Natural killer cell treated with Interleukin-12 subunit alpha and Interleukin-12 subunit beta and Interleukin-15 and Interleukin-18, amount 100 ng/mL, for 72 hours (primary cell): ENCODE results near the gene TMEM8B. TPM values are rescaled to one million over a fixed set of nuclear protein-coding genes. Genes with fewer than 3 reads are reported as not detected.
"Not testable (repeated sequence)": the region's sequence is repeated elsewhere in the genome, so short reads cannot be mapped to it uniquely, and the experiment has no call there.

Experiments used
- ATAC-seq, 2 donors: fragments of 150-1000 bp; cut with Tn5 transposase in 1 of 2; sonication (Bioruptor Pico), chemical (Tn5 transposase) in 1 of 2; 2 replicates each; pipeline ENCODE4 v1.10.0; 2021
- DNase-seq: peaks from one replicate; pipeline ENCODE4 v3.0.0; 2022; ENCODE audit warnings: low spot score
- H3K27ac Mint-ChIP-seq, 2 donors: 1 replicate in 1 of 2; 2 replicates in 1 of 2; pipeline ENCODE4 v1.8.0; 2022; ENCODE audit warnings: mixed read lengths in 2 of 2, mild to moderate bottlenecking in 1 of 2, moderate library complexity in 1 of 2
- H3K27me3 Mint-ChIP-seq, 2 donors: 1 replicate in 1 of 2; 2 replicates in 1 of 2; pipeline ENCODE4 v1.8.0; 2022; ENCODE audit warnings: mixed read lengths in 2 of 2
- H3K36me3 Mint-ChIP-seq: one replicate; pipeline ENCODE4 v1.8.0; 2022; ENCODE audit warnings: mixed read lengths
- H3K4me1 Mint-ChIP-seq, 2 donors: 1 replicate in 1 of 2; 2 replicates in 1 of 2; pipeline ENCODE4 v1.8.0; 2022; ENCODE audit warnings: low read depth in 2 of 2, mixed read lengths in 2 of 2, mild to moderate bottlenecking in 1 of 2
- H3K4me3 Mint-ChIP-seq: one replicate; pipeline ENCODE4 v1.8.0; 2022; ENCODE audit warnings: mixed read lengths
- H3K9me3 Mint-ChIP-seq: 2 replicates; pipeline ENCODE4 v1.8.0; 2022; ENCODE audit warnings: mixed read lengths
- total RNA-seq, 2 donors: library from RNA; stranded (reverse); gene quantifications; one replicate each; pipeline ENCODE4 v1.2.3, GENCODE V29; 2022

TMEM8B gene
- total RNA-seq, 2 donors from 2014 or later, result 1.8 TPM

- no peaks in the 10 kb centered on the region for H3K36me3 Mint-ChIP-seq
- no peaks in the 10 kb centered on the region for H3K4me1 Mint-ChIP-seq
- no peaks in the 10 kb centered on the region for H3K9me3 Mint-ChIP-seq
- DNase-seq (no peak), ATAC-seq (peak; percentile 26 to 40)
- no peak overlapping the region for H3K27ac Mint-ChIP-seq
- no peak overlapping the region for H3K4me3 Mint-ChIP-seq
- peaks cover 8 to 9% of the 10 kb centered on the region in 2 donors for H3K27me3 Mint-ChIP-seq
These were observed 76.2 kb downstream of the TMEM8B start for GRCh38 chr9:35905051-35905781.

- Mint-ChIP-seq H3K36me3 (no peaks in the 10 kb centered on the region), H3K4me3 (no peak within 1 kb of the TSS), H3K27me3 (peaks cover 2 to 6% of the 10 kb centered on the region in 2 donors), H3K9me3 (no peaks in the 10 kb centered on the region), H3K27ac (no peak within 1 kb of the TSS), H3K4me1 (peaks cover 4 to 5% of the 10 kb centered on the region in 2 donors)
- ATAC-seq, result no peak
- no peak for DNase-seq
These were observed 77.1 kb downstream of the TMEM8B start, which contains the start of gene HRCT1 for GRCh38 chr9:35905912-35906679. HRCT1 (plus strand) TSS chr9:35906202; CDS start chr9:35906288, 86 bp downstream.

GRCh38 chr9:35906923-35907699 is 78.1 kb downstream of the TMEM8B start:
- no peak for ATAC-seq
- Mint-ChIP-seq H3K36me3 (no peaks in the 10 kb centered on the region), H3K4me1 (peaks cover 4 to 7% of the 10 kb centered on the region in 2 donors), H3K27me3 (peaks cover 0 to 5% of the 10 kb centered on the region in 2 donors), H3K27ac (no peak overlapping the region), H3K4me3 (no peak overlapping the region), H3K9me3 (no peaks in the 10 kb centered on the region)
- DNase-seq, result no peak

DNA sequence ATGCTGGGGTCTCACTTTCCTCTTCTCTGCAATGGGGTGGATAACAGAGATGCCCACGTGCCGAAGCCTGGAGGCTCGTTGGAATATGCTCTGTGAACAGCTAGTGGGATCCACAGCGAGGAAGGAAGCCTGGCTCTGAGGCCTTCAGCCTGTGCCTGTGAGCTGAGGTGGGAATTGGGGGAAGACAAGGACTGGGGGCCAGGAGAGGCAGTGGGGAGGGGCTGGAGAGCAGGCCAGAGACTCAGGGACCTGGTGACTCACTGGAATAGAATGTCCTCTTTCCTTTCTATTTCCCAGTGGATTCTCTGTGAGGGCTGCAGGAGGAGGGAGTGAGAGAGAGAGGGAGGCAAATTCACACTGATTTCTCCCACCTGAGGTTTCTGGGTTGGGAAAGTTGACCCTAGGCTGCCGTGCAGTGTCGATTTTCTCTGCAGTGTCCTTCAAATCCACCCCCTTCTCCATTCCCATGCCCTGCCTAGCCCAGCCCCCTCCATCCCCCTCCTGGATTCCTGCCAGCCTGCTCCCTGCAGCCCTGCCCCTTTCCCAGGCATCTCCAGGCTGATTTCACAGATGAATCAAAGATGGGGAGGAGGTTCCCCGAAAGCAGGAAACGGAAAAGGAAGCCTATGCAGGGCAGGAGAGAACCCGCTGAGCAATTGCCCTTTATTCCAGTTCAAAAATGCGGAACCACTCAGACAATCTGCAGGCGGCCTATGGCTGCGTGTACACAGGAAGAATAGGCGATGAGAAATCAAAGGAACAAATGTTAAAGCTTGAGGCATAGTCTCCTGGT is 78.9 kb downstream of the TMEM8B start:
- Mint-ChIP-seq H3K27me3 (peaks cover 0 to 1% of the 10 kb centered on the region in 2 donors), H3K9me3 (no peaks in the 10 kb centered on the region), H3K27ac (no peak overlapping the region), H3K4me1 (peaks cover 4 to 7% of the 10 kb centered on the region in 2 donors), H3K4me3 (no peak overlapping the region), H3K36me3 (no peaks in the 10 kb centered on the region)
- no peak for DNase-seq
- ATAC-seq, result no peak

GRCh38 chr9:35908504-35909125 is 79.6 kb downstream of the TMEM8B start:
- no peak overlapping the region for H3K27ac Mint-ChIP-seq
- H3K27me3 Mint-ChIP-seq, result no peaks in the 10 kb centered on the region
- peaks cover 4 to 7% of the 10 kb centered on the region in 2 donors for H3K4me1 Mint-ChIP-seq
- no peak for DNase-seq
- H3K9me3 Mint-ChIP-seq, result no peaks in the 10 kb centered on the region
- H3K36me3 Mint-ChIP-seq, result no peaks in the 10 kb centered on the region
- ATAC-seq, result no peak
- no peak overlapping the region for H3K4me3 Mint-ChIP-seq

- H3K27me3 Mint-ChIP-seq, result no peaks in the 10 kb centered on the region
- no peak within 1 kb of the TSS for H3K4me3 Mint-ChIP-seq
- H3K9me3 Mint-ChIP-seq, result no peaks in the 10 kb centered on the region
- H3K4me1 Mint-ChIP-seq, result peaks cover 4 to 7% of the 10 kb centered on the region in 2 donors
- no peak for DNase-seq
- ATAC-seq, result no peak
- H3K27ac Mint-ChIP-seq, result no peak within 1 kb of the TSS
- no peaks in the 10 kb centered on the region for H3K36me3 Mint-ChIP-seq
These were observed 80.2 kb downstream of the TMEM8B start, which contains the start of gene SPAAR for GRCh38 chr9:35909274-35909673. SPAAR (plus strand) TSS chr9:35909490; CDS start chr9:35910464, 974 bp downstream.

- DNase-seq (no peak), ATAC-seq (no peak)
- no peaks in the 10 kb centered on the region for H3K9me3 Mint-ChIP-seq
- no peaks in the 10 kb centered on the region for H3K27me3 Mint-ChIP-seq
- H3K36me3 Mint-ChIP-seq, result no peaks in the 10 kb centered on the region
- H3K27ac Mint-ChIP-seq, result no peak overlapping the region
- H3K4me3 Mint-ChIP-seq, result no peak overlapping the region
- peaks cover 4 to 7% of the 10 kb centered on the region in 2 donors for H3K4me1 Mint-ChIP-seq
These were observed 80.9 kb downstream of the TMEM8B start for GRCh38 chr9:35909687-35910612.

DNA sequence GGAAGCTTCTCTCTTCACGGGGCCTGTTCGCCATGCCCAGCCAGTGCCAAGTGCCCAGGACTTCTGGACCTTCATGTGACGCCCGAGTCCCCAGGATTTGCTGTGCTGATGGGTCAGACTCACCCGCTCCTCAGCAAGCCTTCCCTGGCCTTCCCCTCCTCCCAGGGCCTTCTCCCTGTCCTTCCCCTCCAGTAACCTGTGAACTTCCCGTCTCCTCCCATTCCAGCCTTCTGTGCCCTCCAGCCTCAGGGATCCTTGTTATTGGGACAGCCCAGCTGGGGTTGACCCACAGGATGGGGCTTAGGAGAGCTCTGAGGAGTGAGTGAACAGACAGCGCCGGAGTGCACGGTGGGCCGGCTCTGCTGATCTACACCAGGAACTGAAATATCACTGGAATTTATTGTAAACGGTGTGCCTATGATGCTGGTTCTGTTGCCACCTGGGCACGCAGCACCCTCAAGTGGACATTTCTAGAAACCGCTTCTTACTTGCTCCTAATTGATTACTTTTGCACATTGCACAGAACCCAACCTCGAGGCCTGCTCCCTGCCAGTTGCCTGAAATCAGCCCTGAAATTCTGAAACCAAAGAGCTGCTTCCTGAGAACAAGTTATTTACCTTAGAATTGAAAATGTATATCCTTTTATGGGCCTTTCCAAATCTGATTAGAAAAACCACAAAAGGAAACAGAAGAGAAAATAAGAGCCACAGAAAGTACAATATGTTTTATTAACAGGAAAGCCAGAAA is 81.8 kb downstream of the TMEM8B start:
- no peak overlapping the region for H3K27ac Mint-ChIP-seq
- H3K36me3 Mint-ChIP-seq, result no peaks in the 10 kb centered on the region
- no peaks in the 10 kb centered on the region for H3K9me3 Mint-ChIP-seq
- ATAC-seq (no peak), DNase-seq (no peak)
- no peaks in the 10 kb centered on the region for H3K27me3 Mint-ChIP-seq
- H3K4me1 Mint-ChIP-seq, result peaks cover 4 to 7% of the 10 kb centered on the region in 2 donors
- H3K4me3 Mint-ChIP-seq, result no peak overlapping the region

- H3K9me3 Mint-ChIP-seq, result no peaks in the 10 kb centered on the region
- peaks cover 4 to 7% of the 10 kb centered on the region in 2 donors for H3K4me1 Mint-ChIP-seq
- no peaks in the 10 kb centered on the region for H3K27me3 Mint-ChIP-seq
- H3K27ac Mint-ChIP-seq, result no peak overlapping the region
- no peak for ATAC-seq
- no peak overlapping the region for H3K4me3 Mint-ChIP-seq
- DNase-seq, result no peak
- H3K36me3 Mint-ChIP-seq, result no peaks in the 10 kb centered on the region
These were observed 82.7 kb downstream of the TMEM8B start for GRCh38 chr9:35911690-35912089.

- Mint-ChIP-seq H3K4me3 (no peak overlapping the region), H3K4me1 (peaks cover 4 to 7% of the 10 kb centered on the region in 2 donors), H3K27me3 (no peaks in the 10 kb centered on the region), H3K36me3 (no peaks in the 10 kb centered on the region), H3K9me3 (no peaks in the 10 kb centered on the region), H3K27ac (no peak overlapping the region)
- no peak for ATAC-seq
- DNase-seq, result no peak
These were observed 83.9 kb downstream of the TMEM8B start for GRCh38 chr9:35912791-35913400.

DNA sequence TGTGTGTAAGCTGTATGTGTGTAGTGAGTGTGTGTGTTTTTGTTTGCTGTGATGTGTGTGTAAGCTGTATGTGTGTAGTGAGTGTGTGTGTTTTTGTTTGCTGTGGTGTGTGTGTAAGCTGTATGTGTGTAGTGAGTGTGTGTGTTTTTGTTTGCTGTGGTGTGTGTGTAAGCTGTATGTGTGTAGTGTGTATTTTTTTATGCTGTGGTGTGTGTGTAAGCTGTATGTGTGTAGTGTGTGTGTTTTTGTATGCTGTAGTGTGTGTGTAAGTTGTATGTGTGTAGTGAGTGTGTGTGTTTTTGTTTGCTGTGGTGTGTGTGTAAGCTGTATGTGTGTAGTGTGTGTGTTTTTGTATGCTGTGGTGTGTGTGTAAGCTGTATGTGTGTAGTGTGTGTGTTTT is 84.4 kb downstream of the TMEM8B start:
- not testable (repeated sequence) for H3K27ac Mint-ChIP-seq, H3K36me3 Mint-ChIP-seq, H3K4me3 Mint-ChIP-seq, DNase-seq, H3K9me3 Mint-ChIP-seq, H3K4me1 Mint-ChIP-seq, H3K27me3 Mint-ChIP-seq, ATAC-seq
